HG03378 (cell line): ENCODE data around the gene SELENOF.
"Not testable (repeated sequence)": the region's sequence is repeated elsewhere in the genome, so short reads cannot be mapped to it uniquely, and the experiment has no call there.

Experiments used
- ATAC-seq: cut with Tn5 transposase; IDR thresholded peaks from one replicate; pipeline ENCODE4 v1.9.1; 2021; ENCODE audit warnings: mild to moderate bottlenecking, moderate library complexity; ENCODE audit not compliant: unreplicated experiment

The SELENOF gene

GRCh38 chr1:86821956-86822355 is 92.0 kb downstream of the SELENOF start:
- no peak for ATAC-seq

- ATAC-seq, result not testable (repeated sequence)
Measured at GRCh38 chr1:86819970-86820369, 94.0 kb downstream of the SELENOF start.

- not testable (repeated sequence) for ATAC-seq
Measured at GRCh38 chr1:86817246-86817826, 96.6 kb downstream of the SELENOF start.

GRCh38 chr1:86814118-86814517 is 99.8 kb downstream of the SELENOF start:
- ATAC-seq, result not testable (repeated sequence)
